NCI-H460 (cell line): ENCODE results near the gene CUEDC2. TPM values are rescaled to one million over a fixed set of nuclear protein-coding genes. Genes with fewer than 3 reads are reported as not detected.

Experiments used
- DNase-seq: peaks from one replicate; pipeline ENCODE4 v3.0.0-alpha.2; 2016; ENCODE audit warnings: low read depth; ENCODE audit errors: extremely low read depth
- small RNA-seq, 2 experiments: library from RNA; depleted of rRNA; stranded (forward); fragments of <200 nt; gene quantifications; one replicate each; pipeline ENCODE3, GENCODE V24; 2014
- total RNA-seq: library from RNA; depleted of rRNA; stranded (reverse); fragments of >200 nt; shearing (Covaris generic); gene quantifications from 2 replicates; pipeline ENCODE4 v1.2.3, GENCODE V29; 2014; rRNA removed

The CUEDC2 gene
- total RNA-seq, 1 experiment from 2014 or later: 55.3 TPM

DNA sequence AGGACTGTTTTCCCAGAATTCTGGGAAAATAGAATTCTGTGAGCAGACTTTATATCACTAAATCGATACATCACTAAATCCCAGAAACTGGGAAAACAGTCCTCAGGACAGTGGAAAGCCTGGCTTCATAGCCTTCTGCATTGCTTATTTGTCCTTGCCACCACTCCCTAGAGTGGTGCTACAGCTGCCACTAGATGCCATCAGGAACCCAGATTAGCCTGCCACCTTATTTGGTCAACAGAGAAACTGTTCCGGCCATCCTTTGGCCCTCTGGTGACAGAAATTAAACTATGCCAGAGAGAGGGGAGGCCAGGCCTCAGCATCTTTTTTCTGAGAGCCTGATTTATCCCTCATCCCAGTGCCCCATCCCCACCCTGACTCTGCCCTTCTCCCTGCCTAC lies 56.5 kb downstream of the CUEDC2 start:
- DNase-seq: no peak

DNA sequence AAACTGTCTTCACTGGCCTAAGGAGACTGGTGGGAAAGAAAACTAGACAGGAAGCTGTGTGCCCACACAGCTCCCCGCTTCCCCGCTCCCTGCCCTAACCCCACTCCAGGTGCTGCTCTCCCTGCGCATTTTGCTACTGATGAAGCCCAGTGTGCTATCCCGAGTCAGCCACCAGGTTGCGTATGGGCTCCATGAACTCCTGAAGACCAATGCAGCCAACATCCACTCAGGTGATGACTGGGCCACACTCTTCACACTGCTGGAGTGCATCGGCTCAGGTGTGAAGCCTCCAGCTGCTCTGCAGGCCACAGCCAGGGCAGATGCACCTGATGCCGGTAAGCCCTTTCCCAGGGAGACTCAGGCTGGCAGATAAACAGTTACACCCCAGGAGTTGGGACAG lies 57.1 kb downstream of the CUEDC2 start:
- DNase-seq: no peak

Small RNA genes within 50 kb of the gene (small RNA-seq; reads per million reads assigned to genes)
- 7.3 to 125 reads per million in 2 experiments for gene MIR146B

Other genes starting within 250 kb of the CUEDC2 start
- gene ELOVL3, start 206.3 kb downstream of the CUEDC2 start, total RNA-seq: 0.20 TPM in 1 of 2 replicates, not detected in the other
- 0.27 TPM in 1 of 2 replicates, not detected in the other for gene PITX3, start 191.1 kb downstream of the CUEDC2 start, total RNA-seq
- 27.6 and 30.5 TPM in 2 replicates for gene GBF1, start 187.0 kb downstream of the CUEDC2 start, total RNA-seq
- 51.9 and 58.6 TPM in 2 replicates for gene NFKB2, start 36.9 kb downstream of the CUEDC2 start, total RNA-seq
- 0.29 and 0.32 TPM in 2 replicates for gene PSD, start 13.8 kb downstream of the CUEDC2 start, total RNA-seq
- gene FBXL15, start 11.7 kb downstream of the CUEDC2 start, total RNA-seq: 13.7 and 18.1 TPM in 2 replicates
- gene C10orf95, start 19.0 kb upstream of the CUEDC2 start, total RNA-seq: 0.37 and 0.55 TPM in 2 replicates
- gene ACTR1A, start 70.1 kb upstream of the CUEDC2 start, total RNA-seq: 78.5 and 93.2 TPM in 2 replicates
- gene SUFU, start 71.4 kb upstream of the CUEDC2 start, total RNA-seq: 1.9 and 2.2 TPM in 2 replicates
- 36.9 and 42.6 TPM in 2 replicates for gene TRIM8, start 211.9 kb upstream of the CUEDC2 start, total RNA-seq